Liver (tissue), 3 donors: ENCODE measurements around the gene PANK2.

ENCODE experiments used
- EGR1 ChIP-seq, 2 donors: IDR thresholded peaks; 2 replicates each; pipeline ENCODE4 v1.6.1; 2016 to 2018; ENCODE audit warnings: antibody characterized with exemption in 2 of 2, low read depth in 2 of 2
- GABPA ChIP-seq, 2 donors: IDR thresholded peaks in 1 of 2; conservative IDR thresholded peaks in 1 of 2; 2 replicates each; pipeline ENCODE4 v1.6.1; 2016; ENCODE audit warnings: antibody characterized with exemption in 2 of 2, mild to moderate bottlenecking in 1 of 2, moderate library complexity in 1 of 2
- JUND ChIP-seq, 2 donors: IDR thresholded peaks; 2 replicates each; pipeline ENCODE4 v1.6.1; 2016; ENCODE audit warnings: antibody characterized with exemption in 2 of 2
- RAD21 ChIP-seq, 2 donors: IDR thresholded peaks; 2 replicates each; pipeline ENCODE4 v1.6.1; 2016; ENCODE audit warnings: antibody characterized with exemption in 2 of 2, mild to moderate bottlenecking in 2 of 2
- SP1 ChIP-seq: IDR thresholded peaks from 2 replicates; pipeline ENCODE4 v1.6.1; 2018; ENCODE audit warnings: antibody characterized with exemption, mild to moderate bottlenecking
- TAF1 ChIP-seq: conservative IDR thresholded peaks from 2 replicates; pipeline ENCODE4 v1.6.1; 2016; ENCODE audit warnings: antibody characterized with exemption, mild to moderate bottlenecking
- YY1 ChIP-seq: IDR thresholded peaks from 2 replicates; pipeline ENCODE4 v1.6.1; 2016; ENCODE audit warnings: antibody characterized with exemption, mild to moderate bottlenecking
- TF ChIP-seq, protein P1 (sequence below): fragments of 150-350 bp; IDR thresholded peaks from 2 replicates; pipeline ENCODE4 v1.5.1; 2017; ENCODE audit warnings: improper control_type of control experiment, low read depth, low read length; ENCODE audit not compliant: missing input control
- TF ChIP-seq, protein P2 (sequence below): IDR thresholded peaks from 2 replicates; pipeline ENCODE4 v1.6.1; 2016; ENCODE audit warnings: antibody characterized with exemption
- TF ChIP-seq, protein P3 (sequence below): IDR thresholded peaks from 2 replicates; pipeline ENCODE4 v1.6.1; 2016; ENCODE audit warnings: antibody characterized with exemption
- TF ChIP-seq, protein P4 (sequence below): IDR thresholded peaks from 2 replicates; pipeline ENCODE4 v1.6.1; 2016; ENCODE audit warnings: antibody characterized with exemption, mild to moderate bottlenecking
- TF ChIP-seq, protein P5 (sequence below): IDR thresholded peaks from 2 replicates; pipeline ENCODE4 v1.6.1; 2016; ENCODE audit warnings: antibody characterized with exemption
- donor health status: healthy.
- donor health status: healthy.

DNA sequence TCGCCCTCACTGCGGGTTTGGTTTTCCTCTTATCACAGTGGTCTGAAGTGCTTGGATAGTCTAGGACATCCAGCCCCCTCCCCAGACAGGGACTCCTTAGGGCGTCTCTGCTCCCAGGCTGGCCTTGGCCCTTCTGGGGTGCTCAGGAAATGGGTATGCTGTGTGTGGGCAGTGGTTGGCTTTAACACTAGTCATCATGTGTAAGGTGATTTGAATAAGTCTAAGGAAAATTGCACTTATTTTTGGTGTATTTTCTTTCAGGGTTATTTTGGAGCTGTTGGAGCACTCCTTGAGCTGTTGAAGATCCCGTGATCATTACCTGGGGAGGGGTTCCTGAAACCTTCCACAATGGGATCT lies 33.8 kb downstream of the PANK2 start:
- TF ChIP-seq, protein P1, sequence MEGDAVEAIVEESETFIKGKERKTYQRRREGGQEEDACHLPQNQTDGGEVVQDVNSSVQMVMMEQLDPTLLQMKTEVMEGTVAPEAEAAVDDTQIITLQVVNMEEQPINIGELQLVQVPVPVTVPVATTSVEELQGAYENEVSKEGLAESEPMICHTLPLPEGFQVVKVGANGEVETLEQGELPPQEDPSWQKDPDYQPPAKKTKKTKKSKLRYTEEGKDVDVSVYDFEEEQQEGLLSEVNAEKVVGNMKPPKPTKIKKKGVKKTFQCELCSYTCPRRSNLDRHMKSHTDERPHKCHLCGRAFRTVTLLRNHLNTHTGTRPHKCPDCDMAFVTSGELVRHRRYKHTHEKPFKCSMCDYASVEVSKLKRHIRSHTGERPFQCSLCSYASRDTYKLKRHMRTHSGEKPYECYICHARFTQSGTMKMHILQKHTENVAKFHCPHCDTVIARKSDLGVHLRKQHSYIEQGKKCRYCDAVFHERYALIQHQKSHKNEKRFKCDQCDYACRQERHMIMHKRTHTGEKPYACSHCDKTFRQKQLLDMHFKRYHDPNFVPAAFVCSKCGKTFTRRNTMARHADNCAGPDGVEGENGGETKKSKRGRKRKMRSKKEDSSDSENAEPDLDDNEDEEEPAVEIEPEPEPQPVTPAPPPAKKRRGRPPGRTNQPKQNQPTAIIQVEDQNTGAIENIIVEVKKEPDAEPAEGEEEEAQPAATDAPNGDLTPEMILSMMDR: no peak
- TF ChIP-seq GABPA (IDR thresholded peaks at IDR 0.05 in 1 of 2, conservative IDR thresholded peaks at IDR 0.05 in 1 of 2) (no peak), RAD21 (IDR thresholded peaks at IDR 0.05) (no peak), TAF1 (no peak), SP1 (no peak), EGR1 (IDR thresholded peaks at IDR 0.05; ENCODE audit: low read depth in 2 of 2) (no peak), YY1 (no peak), JUND (IDR thresholded peaks at IDR 0.05) (no peak)
- TF ChIP-seq, protein P2, sequence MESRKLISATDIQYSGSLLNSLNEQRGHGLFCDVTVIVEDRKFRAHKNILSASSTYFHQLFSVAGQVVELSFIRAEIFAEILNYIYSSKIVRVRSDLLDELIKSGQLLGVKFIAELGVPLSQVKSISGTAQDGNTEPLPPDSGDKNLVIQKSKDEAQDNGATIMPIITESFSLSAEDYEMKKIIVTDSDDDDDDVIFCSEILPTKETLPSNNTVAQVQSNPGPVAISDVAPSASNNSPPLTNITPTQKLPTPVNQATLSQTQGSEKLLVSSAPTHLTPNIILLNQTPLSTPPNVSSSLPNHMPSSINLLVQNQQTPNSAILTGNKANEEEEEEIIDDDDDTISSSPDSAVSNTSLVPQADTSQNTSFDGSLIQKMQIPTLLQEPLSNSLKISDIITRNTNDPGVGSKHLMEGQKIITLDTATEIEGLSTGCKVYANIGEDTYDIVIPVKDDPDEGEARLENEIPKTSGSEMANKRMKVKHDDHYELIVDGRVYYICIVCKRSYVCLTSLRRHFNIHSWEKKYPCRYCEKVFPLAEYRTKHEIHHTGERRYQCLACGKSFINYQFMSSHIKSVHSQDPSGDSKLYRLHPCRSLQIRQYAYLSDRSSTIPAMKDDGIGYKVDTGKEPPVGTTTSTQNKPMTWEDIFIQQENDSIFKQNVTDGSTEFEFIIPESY: no peak
- TF ChIP-seq, protein P3, sequence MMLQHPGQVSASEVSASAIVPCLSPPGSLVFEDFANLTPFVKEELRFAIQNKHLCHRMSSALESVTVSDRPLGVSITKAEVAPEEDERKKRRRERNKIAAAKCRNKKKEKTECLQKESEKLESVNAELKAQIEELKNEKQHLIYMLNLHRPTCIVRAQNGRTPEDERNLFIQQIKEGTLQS: no peak
- TF ChIP-seq, protein P4, sequence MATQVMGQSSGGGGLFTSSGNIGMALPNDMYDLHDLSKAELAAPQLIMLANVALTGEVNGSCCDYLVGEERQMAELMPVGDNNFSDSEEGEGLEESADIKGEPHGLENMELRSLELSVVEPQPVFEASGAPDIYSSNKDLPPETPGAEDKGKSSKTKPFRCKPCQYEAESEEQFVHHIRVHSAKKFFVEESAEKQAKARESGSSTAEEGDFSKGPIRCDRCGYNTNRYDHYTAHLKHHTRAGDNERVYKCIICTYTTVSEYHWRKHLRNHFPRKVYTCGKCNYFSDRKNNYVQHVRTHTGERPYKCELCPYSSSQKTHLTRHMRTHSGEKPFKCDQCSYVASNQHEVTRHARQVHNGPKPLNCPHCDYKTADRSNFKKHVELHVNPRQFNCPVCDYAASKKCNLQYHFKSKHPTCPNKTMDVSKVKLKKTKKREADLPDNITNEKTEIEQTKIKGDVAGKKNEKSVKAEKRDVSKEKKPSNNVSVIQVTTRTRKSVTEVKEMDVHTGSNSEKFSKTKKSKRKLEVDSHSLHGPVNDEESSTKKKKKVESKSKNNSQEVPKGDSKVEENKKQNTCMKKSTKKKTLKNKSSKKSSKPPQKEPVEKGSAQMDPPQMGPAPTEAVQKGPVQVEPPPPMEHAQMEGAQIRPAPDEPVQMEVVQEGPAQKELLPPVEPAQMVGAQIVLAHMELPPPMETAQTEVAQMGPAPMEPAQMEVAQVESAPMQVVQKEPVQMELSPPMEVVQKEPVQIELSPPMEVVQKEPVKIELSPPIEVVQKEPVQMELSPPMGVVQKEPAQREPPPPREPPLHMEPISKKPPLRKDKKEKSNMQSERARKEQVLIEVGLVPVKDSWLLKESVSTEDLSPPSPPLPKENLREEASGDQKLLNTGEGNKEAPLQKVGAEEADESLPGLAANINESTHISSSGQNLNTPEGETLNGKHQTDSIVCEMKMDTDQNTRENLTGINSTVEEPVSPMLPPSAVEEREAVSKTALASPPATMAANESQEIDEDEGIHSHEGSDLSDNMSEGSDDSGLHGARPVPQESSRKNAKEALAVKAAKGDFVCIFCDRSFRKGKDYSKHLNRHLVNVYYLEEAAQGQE: no peak
- TF ChIP-seq, protein P5, sequence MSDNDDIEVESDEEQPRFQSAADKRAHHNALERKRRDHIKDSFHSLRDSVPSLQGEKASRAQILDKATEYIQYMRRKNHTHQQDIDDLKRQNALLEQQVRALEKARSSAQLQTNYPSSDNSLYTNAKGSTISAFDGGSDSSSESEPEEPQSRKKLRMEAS: no peak
